OCI-LY1 (cell line): ENCODE measurements around the gene LAMA5.

Source experiments
- CTCF ChIP-seq: fragments of 200-600 bp; sonication (generic), shearing (Covaris generic); IDR thresholded peaks from 2 replicates; pipeline ENCODE4 v1.5.1; 2017; ENCODE audit warnings: mild to moderate bottlenecking, antibody characterized with exemption, low read length, moderate library complexity, mixed read lengths
- EZH2 ChIP-seq: fragments of 200-600 bp; sonication (generic), shearing (Covaris generic); IDR thresholded peaks from 2 replicates; pipeline ENCODE4 v1.8.0; 2017; ENCODE audit warnings: borderline replicate concordance, mixed run types, mild to moderate bottlenecking, antibody characterized with exemption, low read length, moderate library complexity, mixed read lengths

DNA sequence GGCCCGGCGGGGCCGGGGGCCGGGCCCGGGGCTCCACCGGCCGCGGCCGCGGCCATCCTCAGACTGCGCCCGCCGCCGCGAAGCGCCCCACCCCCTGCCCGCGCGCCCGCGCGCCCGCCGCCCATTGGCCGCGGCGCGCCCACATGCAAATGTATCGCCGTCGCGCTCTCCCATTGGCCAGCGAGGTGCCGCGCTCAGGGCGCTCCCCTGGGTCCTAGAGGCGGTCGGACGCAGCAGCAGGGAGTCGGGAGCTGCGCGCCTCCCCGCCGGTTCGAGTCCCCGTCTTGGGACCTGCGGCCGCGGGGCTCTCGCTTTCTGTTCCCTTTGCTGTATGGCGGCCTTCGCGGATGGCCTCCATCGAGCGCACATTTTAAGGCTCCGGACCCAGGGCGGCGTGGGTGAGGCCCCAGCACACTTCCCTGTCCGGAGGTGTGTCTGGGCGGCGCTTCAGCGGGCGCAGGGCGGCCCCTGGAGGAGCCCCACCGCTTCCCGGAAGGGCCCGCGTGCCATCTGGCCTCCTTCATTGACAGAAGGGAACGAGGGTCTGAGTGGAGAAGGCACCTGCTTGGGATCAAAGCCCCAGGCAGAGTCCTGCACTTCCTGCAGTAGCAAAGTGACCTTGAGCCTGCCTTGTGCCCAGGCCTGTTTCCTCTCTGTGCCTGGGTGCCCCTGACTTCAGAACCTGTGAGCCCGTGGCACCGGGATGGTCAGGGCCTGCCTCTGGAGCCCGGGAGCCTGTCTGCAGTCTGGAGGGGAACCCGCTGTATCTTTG is 40.3 kb upstream of the LAMA5 start, which contains the start of gene CABLES2:
- TF ChIP-seq CTCF (peak; percentile 23; the same call in 1 of the 2 replicates), EZH2 (no peak)
